RWPE2 (cell line): ENCODE results near the gene MFAP3L.

ENCODE experiments used
- ATAC-seq: fragments of 200-7000 bp; cut with Tn5 transposase; 3 replicates; pipeline ENCODE4 v1.9.1; 2021; ENCODE audit warnings: low read depth
- DNase-seq: peaks from one replicate; pipeline ENCODE4 v3.0.0-alpha.2; 2020; ENCODE audit warnings: low spot score
- H3K27ac ChIP-seq: fragments of 450-650 bp; 2 replicates; pipeline ENCODE4 v1.5.1; 2017; ENCODE audit warnings: mild to moderate bottlenecking; ENCODE audit not compliant: poor library complexity, severe bottlenecking
- H3K27me3 ChIP-seq: fragments of 250-450 bp; sonication (Bioruptor Pico); 2 replicates; pipeline ENCODE4 v1.5.1; 2021; ENCODE audit warnings: mild to moderate bottlenecking, moderate library complexity; ENCODE audit not compliant: insufficient read depth, poor library complexity, severe bottlenecking
- H3K36me3 ChIP-seq: fragments of 250-450 bp; sonication (Bioruptor Pico); 2 replicates; pipeline ENCODE4 v1.5.1; 2020; ENCODE audit warnings: low read depth, mild to moderate bottlenecking, moderate library complexity
- H3K4me1 ChIP-seq: fragments of 250-450 bp; sonication (Bioruptor Pico); 2 replicates; pipeline ENCODE4 v1.5.1; 2021; ENCODE audit warnings: mild to moderate bottlenecking, moderate library complexity; ENCODE audit not compliant: insufficient read depth, poor library complexity, severe bottlenecking
- H3K4me3 ChIP-seq: fragments of 250-450 bp; sonication (Bioruptor Pico); 2 replicates; pipeline ENCODE4 v1.5.1; 2021; ENCODE audit warnings: mild to moderate bottlenecking, moderate library complexity; ENCODE audit not compliant: severe bottlenecking
- H3K9me3 ChIP-seq: fragments of 250-450 bp; sonication (Bioruptor Pico); 2 replicates; pipeline ENCODE4 v1.5.1; 2021; ENCODE audit warnings: mild to moderate bottlenecking, moderate library complexity; ENCODE audit not compliant: severe bottlenecking
- CTCF ChIP-seq: fragments of 450-650 bp; IDR thresholded peaks from one replicate; pipeline ENCODE4 v1.5.1; 2017; ENCODE audit warnings: mild to moderate bottlenecking, moderate library complexity; ENCODE audit not compliant: poor library complexity, severe bottlenecking

The MFAP3L gene

DNA sequence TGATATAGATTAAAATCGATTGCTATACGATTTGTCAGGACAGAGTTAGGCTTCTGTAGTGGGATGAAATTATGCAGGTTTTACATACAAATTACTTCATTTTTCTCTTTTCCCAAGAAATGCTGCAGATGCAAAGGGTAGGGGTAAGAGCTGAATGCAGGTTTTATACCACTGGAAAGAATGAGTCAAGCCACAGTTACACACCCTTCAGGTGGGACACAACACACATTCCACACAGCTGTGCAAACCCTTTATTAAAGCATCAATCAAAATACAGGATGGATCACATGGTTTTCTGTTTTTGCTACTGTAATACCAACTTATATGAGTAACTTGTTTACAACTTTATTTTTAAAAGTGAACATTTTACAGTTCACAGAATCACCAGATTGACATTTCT is 39.8 kb downstream of the MFAP3L start:
- DNase-seq (no peak), ATAC-seq (peak; percentile 51; the same call in 1 of the 3 replicates)
- Histone ChIP-seq H3K36me3 (no peaks in the 10 kb centered on the region), H3K27me3 (no peaks in the 10 kb centered on the region), H3K4me3 (no peak overlapping the region), H3K9me3 (no peaks in the 10 kb centered on the region), H3K4me1 (no peaks in the 10 kb centered on the region), H3K27ac (no peak overlapping the region)
- TF ChIP-seq CTCF: no peak

DNA sequence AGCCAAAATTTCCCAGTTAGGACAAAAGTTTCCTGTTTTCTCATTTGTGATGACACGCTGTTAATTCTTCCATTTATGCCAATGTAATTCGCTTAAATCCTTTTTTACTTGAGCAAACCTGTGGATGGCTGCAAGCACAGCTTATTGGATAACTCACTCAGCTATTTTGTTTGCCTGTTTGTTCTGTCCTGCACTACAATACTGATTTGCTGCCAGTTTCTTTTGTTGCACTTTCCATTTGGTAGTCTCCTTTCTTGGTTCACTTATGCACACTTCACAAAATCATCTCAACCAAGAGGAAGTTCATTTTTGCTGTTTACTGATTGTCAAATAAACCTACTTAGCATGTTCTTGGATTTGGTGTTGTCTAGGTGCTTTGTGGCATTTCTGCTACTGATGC is 40.3 kb downstream of the MFAP3L start:
- no peaks in the 10 kb centered on the region for H3K27me3 ChIP-seq
- ATAC-seq: no peak
- H3K27ac ChIP-seq: no peak overlapping the region

GRCh38 chr4:169984745-169985144 is 41.5 kb downstream of the MFAP3L start:
- no peak for TF ChIP-seq CTCF
- Histone ChIP-seq H3K4me3 (no peak overlapping the region), H3K4me1 (no peaks in the 10 kb centered on the region), H3K36me3 (no peaks in the 10 kb centered on the region), H3K27ac (no peak overlapping the region), H3K9me3 (no peaks in the 10 kb centered on the region), H3K27me3 (no peaks in the 10 kb centered on the region)
- ATAC-seq (no peak), DNase-seq (no peak)

More for the DNA sequence above, 40.3 kb downstream of the MFAP3L start:
- DNase-seq: no peak
- Histone ChIP-seq H3K36me3 (no peaks in the 10 kb centered on the region), H3K4me1 (no peaks in the 10 kb centered on the region), H3K4me3 (no peak overlapping the region), H3K9me3 (no peaks in the 10 kb centered on the region)
- no peak for TF ChIP-seq CTCF

- DNase-seq (no peak), ATAC-seq (no peak)
- Histone ChIP-seq H3K4me3 (no peak overlapping the region), H3K4me1 (no peaks in the 10 kb centered on the region), H3K9me3 (no peaks in the 10 kb centered on the region), H3K27me3 (no peaks in the 10 kb centered on the region), H3K36me3 (no peaks in the 10 kb centered on the region), H3K27ac (no peak overlapping the region)
- no peak for TF ChIP-seq CTCF
Observed at GRCh38 chr4:169984173-169984572, 42.0 kb downstream of the MFAP3L start.

- H3K4me1 ChIP-seq: no peaks in the 10 kb centered on the region
- ATAC-seq: no peak
- TF ChIP-seq CTCF: no peak
- H3K27ac ChIP-seq: no peak overlapping the region
- H3K4me3 ChIP-seq: no peak overlapping the region
- no peak for DNase-seq
- no peaks in the 10 kb centered on the region for H3K9me3 ChIP-seq
- H3K36me3 ChIP-seq: no peaks in the 10 kb centered on the region
- no peaks in the 10 kb centered on the region for H3K27me3 ChIP-seq
Observed at GRCh38 chr4:169976951-169977350, 49.2 kb downstream of the MFAP3L start.
